Ureter (tissue), 1 donor: ENCODE results near the gene IGF1. TPM values are rescaled to one million over a fixed set of nuclear protein-coding genes. Genes with fewer than 3 reads are reported as not detected.
"Not testable (repeated sequence)": the region's sequence is repeated elsewhere in the genome, so short reads cannot be mapped to it uniquely, and the experiment has no call there.

ENCODE experiments used
- DNase-seq: peaks from one replicate; pipeline ENCODE4 v3.0.0-alpha.2; 2020; ENCODE audit warnings: low spot score
- total RNA-seq: library from RNA; stranded (reverse); gene quantifications from one replicate; pipeline ENCODE4 v1.2.4, GENCODE V29; 2023
- donor health status: DM: yes; HTN: yes; CAD: no.

The IGF1 gene
- total RNA-seq, 1 donor from 2014 or later: 9.2 TPM

GRCh38 chr12:102385343-102385742 lies 95.0 kb downstream of the IGF1 start:
- no peak for DNase-seq

GRCh38 chr12:102379346-102380162 lies 100.8 kb downstream of the IGF1 start:
- no peak for DNase-seq

- no peak for DNase-seq
Observed at GRCh38 chr12:102376781-102377180, 103.6 kb downstream of the IGF1 start.

GRCh38 chr12:102376181-102376747 lies 104.1 kb downstream of the IGF1 start:
- DNase-seq: no peak

- no peak for DNase-seq
Observed at GRCh38 chr12:102374190-102374589, 106.2 kb downstream of the IGF1 start.

GRCh38 chr12:102372087-102372486 lies 108.3 kb downstream of the IGF1 start:
- no peak for DNase-seq

GRCh38 chr12:102371165-102371564 lies 109.2 kb downstream of the IGF1 start:
- DNase-seq: no peak

GRCh38 chr12:102369876-102370275 lies 110.5 kb downstream of the IGF1 start:
- DNase-seq: no peak

GRCh38 chr12:102365365-102365764 lies 115.0 kb downstream of the IGF1 start:
- DNase-seq: no peak

- no peak for DNase-seq
Observed at GRCh38 chr12:102364709-102365108, 115.7 kb downstream of the IGF1 start.

- no peak for DNase-seq
Observed at GRCh38 chr12:102356690-102357089, 123.7 kb downstream of the IGF1 start.

- not testable (repeated sequence) for DNase-seq
Observed at GRCh38 chr12:102354281-102354680, 126.1 kb downstream of the IGF1 start.

GRCh38 chr12:102351322-102351721 lies 129.0 kb downstream of the IGF1 start:
- DNase-seq: no peak

GRCh38 chr12:102350070-102350469 lies 130.3 kb downstream of the IGF1 start:
- no peak for DNase-seq

- no peak for DNase-seq
Observed at GRCh38 chr12:102349079-102349478, 131.3 kb downstream of the IGF1 start.

- no peak for DNase-seq
Observed at GRCh38 chr12:102347811-102348210, 132.6 kb downstream of the IGF1 start.
